GM21619 (cell line): Measurements from ENCODE around the gene SNRNP25.

Experiments used
- ATAC-seq: cut with Tn5 transposase; IDR thresholded peaks from one replicate; pipeline ENCODE4 v1.9.1; 2021; ENCODE audit not compliant: unreplicated experiment

SNRNP25 gene

GRCh38 chr16:100989-101388 lies 47.4 kb downstream of the SNRNP25 start:
- ATAC-seq = no peak

GRCh38 chr16:101586-101985 lies 48.0 kb downstream of the SNRNP25 start:
- no peak for ATAC-seq

GRCh38 chr16:102060-102855 lies 48.6 kb downstream of the SNRNP25 start:
- no peak for ATAC-seq

- no peak for ATAC-seq
Observed at GRCh38 chr16:104355-104754, 50.7 kb downstream of the SNRNP25 start.

- no peak for ATAC-seq
Observed at GRCh38 chr16:104928-105327, 51.3 kb downstream of the SNRNP25 start.

- ATAC-seq = no peak
Observed at GRCh38 chr16:105521-105920, 51.9 kb downstream of the SNRNP25 start.

GRCh38 chr16:106623-107324 lies 53.1 kb downstream of the SNRNP25 start:
- ATAC-seq = no peak
